NCI-H2107 treated with DMSO at 0.1 percent for 48 hours (cell line): ENCODE measurements around the gene VLDLR.

Experiments
- DNase-seq: peaks from one replicate; lab custom pipeline; 2025; ENCODE audit not compliant: unreplicated experiment; lab: John Stamatoyannopoulos, UW

The VLDLR gene

DNA sequence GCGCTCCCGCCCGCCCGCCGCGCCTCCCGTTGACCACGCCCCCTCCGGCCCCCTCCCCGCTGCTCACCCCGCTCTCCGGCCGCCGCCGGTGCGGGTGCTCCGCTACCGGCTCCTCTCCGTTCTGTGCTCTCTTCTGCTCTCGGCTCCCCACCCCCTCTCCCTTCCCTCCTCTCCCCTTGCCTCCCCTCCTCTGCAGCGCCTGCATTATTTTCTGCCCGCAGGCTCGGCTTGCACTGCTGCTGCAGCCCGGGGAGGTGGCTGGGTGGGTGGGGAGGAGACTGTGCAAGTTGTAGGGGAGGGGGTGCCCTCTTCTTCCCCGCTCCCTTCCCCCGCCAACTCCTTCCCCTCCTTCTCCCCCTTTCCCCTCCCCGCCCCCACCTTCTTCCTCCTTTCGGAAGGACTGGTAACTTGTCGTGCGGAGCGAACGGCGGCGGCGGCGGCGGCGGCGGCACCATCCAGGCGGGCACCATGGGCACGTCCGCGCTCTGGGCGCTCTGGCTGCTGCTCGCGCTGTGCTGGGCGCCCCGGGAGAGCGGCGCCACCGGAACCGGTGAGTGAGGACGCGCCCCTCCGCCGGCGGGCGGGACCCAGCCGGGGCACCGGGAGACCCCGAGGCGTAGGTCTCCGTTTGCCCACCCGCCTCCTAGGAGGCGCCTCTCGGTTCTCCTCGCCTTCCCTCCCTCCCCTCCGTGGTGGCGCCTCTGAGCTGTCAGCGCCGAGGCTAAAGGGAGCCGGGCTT, at the start of gene VLDLR:
VLDLR (plus strand) TSS at position 66 of the 739 bp plus-strand sequence; CDS start at position 469, 403 bp downstream.
- peak; percentile 40 for DNase-seq

DNA sequence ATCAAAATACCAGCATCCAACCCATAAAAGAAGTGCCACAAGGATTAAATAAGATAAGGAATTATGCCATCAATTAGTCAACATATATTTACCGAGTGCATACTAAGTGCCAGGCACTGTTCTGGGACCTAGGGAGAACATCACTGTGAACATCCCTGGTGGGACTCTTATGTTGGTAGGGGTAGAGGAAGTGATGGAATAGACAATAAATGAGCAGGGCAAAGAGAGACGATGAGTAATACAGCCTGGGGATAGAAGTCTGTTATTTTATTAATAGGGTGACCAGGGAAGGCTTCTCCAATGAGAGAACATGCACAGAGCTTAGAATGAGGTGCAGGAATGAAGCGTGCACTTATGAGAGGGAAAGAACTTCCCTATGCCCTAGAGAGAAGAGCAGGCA, 47.4 kb upstream of the VLDLR start:
- DNase-seq = no peak

DNA sequence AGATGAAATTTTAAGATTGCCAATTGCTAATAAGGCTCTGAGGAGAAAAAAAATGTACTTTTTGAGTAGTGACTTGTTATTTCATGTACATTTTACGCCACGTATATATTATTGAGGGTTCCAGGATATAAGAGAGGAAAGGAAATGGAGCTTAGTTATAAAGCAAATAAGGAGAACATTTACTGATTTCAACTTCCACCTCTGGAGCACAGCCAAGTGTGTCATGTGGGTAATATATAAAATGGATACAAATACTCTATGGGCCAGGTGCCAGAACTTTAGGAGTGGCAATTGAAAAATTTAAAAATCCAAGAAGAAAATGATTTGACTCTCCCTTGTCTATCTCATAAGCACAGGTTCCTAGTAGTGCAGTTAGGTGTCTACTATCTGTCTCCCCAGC, 45.0 kb upstream of the VLDLR start:
- DNase-seq = no peak

DNA sequence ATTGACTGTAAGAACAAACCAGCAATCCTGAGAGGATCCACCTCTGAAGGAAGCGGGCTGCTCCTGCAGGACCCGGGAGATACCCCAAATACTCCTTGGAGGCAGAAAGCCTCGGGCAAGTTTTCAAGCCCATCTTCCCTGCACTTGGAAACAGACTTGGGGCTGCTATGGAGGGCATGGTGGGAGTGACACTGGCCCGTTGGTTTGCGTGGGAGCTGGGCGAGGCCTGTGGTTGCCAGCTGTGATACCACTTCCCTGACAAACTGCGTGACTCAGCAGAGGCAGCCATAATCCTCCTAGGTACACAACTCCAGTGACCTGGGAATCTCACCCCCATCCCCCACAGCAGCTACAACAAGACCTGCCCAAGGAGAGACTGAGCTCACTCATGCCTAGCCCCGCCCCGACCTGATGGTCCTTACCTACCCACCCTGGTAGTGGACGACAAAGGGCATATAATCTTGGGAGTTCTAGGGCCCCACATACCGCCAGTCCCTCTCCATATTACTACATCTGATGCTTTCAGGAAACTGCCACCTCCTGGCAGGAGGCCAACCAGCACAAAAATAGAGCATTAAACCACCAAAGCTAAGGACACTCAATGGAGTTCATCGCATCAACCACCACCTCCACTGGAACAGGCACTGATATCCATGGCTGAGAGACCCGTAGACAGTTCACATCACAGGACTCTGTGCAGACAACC, 38.1 kb upstream of the VLDLR start:
- DNase-seq = no peak

DNA sequence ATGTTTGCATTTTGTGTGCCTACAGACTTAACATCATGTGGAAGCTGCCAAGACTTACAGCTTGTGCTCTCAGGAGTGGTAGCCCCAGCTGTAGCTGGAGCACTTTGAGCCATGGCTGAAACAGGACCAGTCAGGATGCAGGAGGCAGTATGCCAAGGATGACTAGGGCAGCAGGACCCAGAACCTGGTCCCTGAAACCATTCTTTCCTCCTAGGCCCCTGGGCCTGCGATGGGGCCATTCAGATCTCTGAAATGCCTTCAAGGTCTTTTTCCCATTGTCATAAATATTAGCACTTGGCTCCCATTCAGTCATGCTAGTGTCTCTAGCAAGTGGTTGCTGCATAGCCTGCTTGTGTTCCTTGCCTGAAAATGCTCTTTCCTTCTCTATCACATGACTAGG, 29.6 kb upstream of the VLDLR start:
- DNase-seq = no peak

DNA sequence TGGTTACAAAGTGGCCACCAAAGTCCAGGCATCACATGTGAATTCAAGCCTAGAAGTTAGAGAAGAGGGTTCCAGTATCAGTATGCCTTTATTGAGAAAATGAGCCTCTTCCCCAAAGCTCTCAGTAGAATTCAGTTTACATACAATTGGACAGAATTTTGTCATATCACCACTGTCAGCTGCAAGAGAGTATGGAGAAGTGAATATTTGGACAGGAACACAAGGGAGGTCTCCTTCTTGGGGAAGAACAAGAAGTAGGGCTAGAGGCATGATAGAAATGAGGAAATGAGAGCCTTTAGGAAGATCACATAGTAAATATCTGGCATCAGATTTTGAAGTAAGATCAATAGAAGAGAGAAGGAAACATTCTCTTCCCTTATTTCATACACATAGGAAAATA, 27.8 kb upstream of the VLDLR start:
- no peak for DNase-seq

DNA sequence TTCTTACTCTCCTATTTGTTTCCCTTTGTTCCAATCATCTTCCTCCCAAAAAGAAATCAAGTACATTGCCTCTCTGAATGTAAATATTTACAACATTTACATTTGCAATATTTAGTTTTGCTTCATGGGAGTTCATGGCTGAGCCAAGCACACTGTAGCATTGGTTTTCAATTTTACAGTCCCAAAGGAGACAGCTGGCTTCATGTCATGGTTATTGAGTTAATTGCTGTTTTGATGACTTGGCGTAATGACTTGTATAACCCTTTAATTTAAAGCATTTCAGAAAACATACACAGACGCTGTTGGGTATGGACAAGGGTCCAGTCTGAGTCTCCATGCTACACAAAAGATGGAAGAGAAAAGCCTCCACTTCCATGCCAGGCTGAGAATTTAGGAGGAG, 25.6 kb upstream of the VLDLR start:
- no peak for DNase-seq

DNA sequence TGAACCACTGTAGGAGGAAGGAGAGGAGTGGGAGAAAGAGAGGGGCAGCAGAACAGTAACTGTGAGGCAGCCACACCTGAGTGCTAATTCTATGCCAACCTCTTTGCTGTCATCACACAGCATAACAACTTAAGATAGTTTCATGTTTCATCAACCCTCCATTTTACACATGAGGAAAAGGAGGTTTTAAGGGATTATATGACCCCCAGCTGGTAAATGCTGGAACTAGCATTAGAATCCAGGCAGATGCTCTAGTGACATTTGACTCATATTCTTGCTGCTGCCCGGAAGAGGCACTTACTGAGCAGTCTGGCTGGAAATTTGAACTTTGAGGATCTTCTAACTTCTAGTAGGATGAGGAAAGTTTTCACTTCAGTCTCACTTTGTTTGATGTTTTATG, 24.1 kb upstream of the VLDLR start:
- peak; percentile 65 for DNase-seq

DNA sequence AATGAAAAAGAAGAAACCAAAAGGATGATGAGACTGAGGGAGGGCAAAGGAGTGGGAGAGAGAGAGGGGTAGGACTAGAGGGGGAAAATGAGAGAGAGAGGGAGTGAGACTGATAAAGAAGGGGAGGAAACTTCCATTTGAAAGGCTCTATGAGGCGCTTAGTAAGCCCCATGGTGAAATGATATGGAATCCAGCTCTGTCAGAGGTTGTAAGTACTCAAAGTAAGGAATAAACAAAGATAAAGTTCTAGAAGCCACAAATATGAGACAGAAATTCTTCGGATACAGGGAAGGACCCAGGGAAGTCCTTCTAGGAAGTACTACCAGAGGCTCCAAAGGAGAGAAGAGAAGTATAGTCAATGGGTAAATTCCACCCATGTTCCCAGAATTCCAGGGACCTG, 21.7 kb upstream of the VLDLR start:
- no peak for DNase-seq

DNA sequence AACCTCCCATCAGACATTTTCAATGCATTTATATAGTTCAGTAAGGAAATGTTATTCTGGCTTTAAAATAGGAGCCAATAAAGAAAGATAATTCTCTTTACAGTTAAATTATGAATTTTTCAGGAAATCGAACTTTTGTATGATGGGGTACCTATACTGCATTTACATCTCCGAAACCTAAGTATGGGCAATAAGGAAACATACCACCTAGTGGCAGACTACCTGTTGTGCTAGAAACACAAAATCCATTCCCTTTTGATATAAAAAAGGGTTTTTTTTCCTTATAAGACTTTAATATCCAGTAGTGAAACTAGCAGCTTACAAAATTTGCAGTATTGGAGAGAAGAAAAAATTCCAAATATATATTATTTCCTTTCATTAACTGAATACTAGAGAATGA, 21.3 kb upstream of the VLDLR start:
- no peak for DNase-seq

DNA sequence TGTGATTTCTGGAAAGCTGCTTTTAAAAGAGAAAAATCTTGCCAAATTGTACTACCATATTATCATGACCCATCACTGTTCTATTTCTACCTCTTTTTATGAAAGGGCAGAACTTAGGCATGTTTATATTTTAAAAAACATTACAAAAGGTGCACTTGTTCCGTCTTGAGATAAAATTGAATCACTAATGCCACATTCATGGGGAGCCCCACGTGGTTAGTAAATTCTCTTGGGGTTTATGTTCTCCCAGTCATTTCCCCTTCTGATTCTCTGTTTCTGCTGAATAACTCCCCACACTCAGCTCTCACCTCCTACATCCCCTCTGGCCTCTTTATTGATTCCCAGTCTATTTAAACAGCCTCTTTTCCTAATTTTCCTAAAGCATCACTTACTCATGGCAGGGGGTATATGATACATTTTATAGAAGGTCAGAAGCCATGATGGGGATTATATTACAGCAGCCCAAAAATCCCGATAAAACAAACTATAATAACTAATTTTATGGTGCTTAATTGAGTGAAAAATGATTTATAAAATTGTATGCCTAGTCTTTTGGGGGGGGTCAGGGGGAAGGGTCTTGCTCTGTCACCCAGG, 19.7 kb upstream of the VLDLR start:
- no peak for DNase-seq

DNA sequence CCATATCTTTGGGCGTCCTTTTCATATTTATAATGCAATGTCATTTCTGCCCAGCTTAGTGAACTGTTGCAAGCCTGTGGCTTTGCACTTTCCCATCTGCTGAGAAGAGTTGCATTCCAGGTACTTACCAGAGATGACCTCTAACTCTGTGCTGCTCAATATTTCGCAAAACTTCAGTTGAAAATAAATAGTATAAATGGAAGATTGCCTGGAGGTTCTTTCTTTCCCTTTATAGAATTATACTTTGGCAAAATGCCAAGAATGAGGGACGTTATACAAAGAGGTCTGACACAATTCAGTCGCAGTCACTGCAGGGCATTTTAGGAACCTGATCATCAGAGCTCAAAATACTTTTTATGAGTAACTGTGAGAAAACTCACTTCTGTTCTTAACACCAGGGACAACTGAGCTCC, 18.9 kb upstream of the VLDLR start:
- peak; percentile 29 for DNase-seq

DNA sequence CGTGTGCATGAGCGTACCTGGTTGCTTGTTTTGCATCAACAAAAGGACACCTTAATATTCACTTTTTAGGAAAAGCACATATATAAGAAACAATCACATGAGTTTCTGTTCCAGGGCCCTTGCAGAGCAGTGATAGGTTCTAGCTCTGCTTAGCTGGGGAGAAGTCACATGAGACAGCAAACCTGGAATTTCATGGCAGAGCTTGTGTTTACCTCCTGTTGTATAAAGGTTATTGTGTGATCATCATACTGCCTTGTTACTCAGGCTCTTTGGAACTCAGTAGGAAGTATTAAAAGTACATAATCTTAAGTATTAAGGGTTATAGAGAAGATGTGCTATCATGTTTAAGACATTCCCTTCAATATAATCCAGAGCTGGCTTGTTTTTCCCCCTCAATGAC, 18.0 kb upstream of the VLDLR start:
- peak; percentile 3 for DNase-seq

DNA sequence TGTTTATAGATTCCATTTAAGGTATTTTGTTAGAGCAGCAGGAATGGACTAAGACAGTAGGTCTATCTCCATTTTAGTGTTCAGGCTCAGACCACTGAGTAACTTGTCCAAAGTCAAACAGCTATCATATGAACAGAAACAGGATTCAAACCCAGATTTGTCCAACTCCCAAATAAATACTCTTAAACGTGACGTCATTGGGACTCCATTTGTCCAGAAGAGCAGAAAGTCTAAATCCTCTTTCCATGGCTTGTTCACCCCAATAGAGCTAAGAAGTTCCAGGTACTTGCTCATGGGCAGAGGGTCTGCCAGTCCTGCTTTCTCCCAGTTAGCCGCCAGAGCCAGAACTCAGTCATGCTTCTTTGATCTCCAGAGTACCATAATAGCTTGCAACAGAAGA, 16.3 kb upstream of the VLDLR start:
- DNase-seq = no peak

DNA sequence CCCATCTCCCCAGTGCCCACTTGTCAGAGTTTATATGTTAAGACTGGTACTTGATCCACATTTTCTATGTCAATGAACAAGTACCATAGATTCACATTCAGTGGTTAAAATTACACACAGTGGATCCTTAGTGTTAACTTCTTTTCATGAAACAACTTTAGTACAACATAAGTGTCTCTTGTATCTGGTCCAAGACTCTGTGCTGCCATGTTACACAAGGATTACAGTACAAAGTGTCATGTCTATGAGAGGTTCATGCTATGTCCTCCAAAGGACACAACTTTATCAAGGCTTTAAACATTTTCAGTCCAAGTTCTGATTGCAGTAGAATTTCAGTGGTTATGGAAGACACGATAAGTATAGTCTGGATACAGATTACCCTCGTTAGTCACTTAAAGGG, 13.3 kb upstream of the VLDLR start:
- DNase-seq = no peak

DNA sequence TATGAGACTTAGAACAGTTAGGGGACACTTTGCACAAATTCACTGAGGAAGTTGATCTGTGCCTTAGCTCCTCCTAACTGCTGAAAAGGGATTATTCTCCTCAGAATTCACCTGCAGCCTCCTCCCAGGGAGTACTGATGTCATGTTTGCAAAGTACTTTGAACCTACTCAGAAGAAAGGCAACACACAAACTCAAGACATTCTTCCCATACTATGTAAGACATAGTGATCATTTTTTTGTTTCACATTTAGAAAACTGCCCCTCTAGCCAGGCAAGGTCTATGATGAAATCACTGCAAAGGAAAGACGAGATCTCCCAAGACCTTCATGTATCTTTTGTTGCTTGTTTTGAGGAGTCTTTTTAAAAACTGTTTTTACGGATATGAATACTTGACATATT, 10.6 kb upstream of the VLDLR start:
- no peak for DNase-seq

DNA sequence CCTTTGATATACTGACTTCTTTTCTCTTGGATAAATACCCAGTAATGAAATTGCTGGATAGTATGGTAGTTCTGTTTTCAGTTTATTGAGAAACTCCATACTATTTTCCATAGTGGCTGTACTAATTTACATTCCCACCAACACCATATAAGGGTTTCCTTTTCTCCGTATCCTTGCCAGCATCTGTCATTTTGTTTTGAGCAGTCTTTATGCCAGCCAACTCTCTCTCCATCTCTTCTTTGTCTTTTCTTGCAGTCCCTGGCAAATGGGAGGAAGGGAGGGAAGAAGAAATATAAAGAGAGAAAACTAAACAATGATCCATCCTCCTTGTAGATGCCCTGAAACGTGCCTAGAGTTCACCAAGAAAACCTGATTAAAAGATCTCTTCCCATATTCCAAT, 9.6 kb upstream of the VLDLR start:
- DNase-seq = no peak

DNA sequence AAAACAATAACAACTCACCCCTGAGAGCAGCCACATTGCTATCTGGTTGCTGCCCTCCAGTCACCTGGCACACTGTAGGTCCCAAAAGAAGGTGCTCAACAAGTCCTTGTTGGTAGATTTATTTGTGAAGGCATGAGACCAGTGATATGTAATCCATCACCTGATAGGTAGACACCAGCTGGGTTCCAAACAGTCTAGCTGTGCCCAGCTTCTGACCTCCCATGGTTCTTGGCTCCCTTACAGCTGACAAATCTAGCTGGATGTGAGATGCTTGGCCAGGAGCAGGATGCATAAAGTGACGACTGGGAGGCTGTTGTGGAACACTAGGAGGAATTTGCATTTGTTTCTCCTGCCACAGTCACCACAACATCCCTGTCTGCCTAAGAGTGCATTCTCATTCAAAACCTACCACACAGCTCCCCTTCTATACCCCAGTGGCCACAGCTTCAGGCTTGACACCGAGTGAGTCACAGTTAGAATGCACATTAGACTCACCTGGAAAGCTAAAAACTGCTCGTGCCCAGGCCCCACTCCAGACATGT, 7.8 kb upstream of the VLDLR start:
- DNase-seq = peak; percentile 90

DNA sequence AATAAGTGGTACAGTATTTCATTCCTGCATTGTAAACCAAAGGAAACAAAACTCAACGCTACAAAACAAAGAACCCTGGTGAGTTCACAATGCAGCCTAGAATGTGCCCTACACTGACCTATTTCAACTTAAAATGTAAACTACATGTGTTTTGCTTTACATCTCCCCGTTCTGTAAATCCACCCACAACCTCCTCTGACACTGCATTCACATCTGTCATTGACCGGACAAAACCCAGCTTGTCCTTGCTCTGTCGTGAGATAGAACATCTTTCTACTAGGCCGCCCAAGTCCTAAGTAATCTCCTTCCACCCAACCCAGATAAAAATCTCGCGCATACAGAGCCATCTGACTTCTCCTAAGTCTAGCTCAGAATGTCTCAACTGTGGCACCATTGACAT, 6.1 kb upstream of the VLDLR start:
- no peak for DNase-seq

DNA sequence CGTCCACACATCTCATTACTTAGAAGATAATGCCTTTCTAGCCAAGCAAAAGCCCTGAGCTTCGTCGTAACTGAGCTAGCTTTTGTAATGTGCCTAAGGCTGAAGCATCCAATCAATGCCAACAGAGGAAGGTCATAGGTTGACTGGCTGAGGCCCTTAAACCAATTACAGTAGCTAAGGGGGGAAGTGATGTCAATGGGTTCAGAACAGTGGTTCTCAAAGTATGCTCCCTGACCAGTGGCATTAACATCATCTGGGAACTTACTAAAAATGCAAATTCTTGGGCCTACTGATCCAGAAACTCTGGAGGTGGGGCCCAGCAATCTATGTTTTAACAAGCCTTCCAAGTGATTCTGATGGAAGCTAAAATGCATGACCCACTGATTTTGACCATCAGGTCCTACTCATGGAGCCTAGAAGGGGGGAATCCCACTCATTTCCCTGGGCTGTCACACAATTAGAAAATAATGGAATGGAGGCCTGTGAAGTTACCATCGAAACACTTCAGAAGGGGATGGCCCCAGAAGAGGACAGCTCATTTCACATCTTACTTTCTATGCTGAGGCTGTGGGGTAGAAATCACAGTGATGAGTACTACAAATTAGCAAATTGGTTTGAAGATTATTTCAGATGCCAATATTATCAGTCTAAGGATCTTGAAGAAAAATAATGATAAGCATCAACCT, 4.8 kb upstream of the VLDLR start:
- no peak for DNase-seq

DNA sequence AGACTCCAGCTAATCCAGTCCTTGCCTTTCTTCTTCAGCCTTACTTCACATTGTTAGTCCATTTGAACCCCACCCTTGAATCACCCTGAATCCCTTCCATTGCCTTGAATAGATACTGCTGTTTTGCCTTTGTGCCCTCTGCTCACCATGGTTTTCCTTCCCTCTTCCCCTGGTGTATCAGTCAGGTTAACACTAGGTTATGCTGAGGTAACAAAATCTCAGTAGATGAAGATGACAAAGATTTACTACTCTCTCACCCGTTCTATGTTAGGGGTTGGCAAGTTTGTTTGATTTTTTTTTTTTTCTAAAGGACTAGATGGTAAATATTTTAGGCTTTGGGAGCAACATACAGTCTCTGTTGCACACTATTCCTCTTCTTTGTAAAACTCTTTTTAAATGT, 3.3 kb upstream of the VLDLR start:
- no peak for DNase-seq
